GM23248 (cell line): ENCODE measurements around the gene UFD1.

Source experiments
- EZH2 ChIP-seq: fragments of 200-600 bp; sonication (generic); IDR thresholded peaks from 2 replicates; pipeline ENCODE4 v1.6.1; 2018; ENCODE audit warnings: antibody characterized with exemption, mild to moderate bottlenecking; ENCODE audit not compliant: insufficient read depth, poor library complexity, severe bottlenecking
- EZH2phosphoT487 ChIP-seq: fragments of 200-600 bp; sonication (generic); IDR thresholded peaks from 2 replicates; pipeline ENCODE4 v1.6.1; 2018; ENCODE audit warnings: antibody characterized with exemption, moderate library complexity, mild to moderate bottlenecking, low read depth; ENCODE audit not compliant: insufficient read depth

GRCh38 chr22:19525116-19525660 is 46.2 kb upstream of the UFD1 start:
- TF ChIP-seq EZH2 (no peak), EZH2phosphoT487 (no peak)
